Dendritic cell treated with granulocyte-macrophage colony-stimulating factor and Interleukin-4, amounts not matched to agents 40 ng/mL and 50 ng/mL, for 4 days (primary cell): ENCODE results near the gene ABCA12.

Experiments used
- H3K27ac Mint-ChIP-seq: one replicate; pipeline ENCODE4 v1.8.0; 2022; ENCODE audit warnings: mild to moderate bottlenecking, mixed read lengths
- H3K27me3 Mint-ChIP-seq: one replicate; pipeline ENCODE4 v1.8.0; 2022; ENCODE audit warnings: mild to moderate bottlenecking, mixed read lengths
- H3K36me3 Mint-ChIP-seq: one replicate; pipeline ENCODE4 v1.8.0; 2022; ENCODE audit warnings: low read depth, mixed read lengths
- H3K4me1 Mint-ChIP-seq: one replicate; pipeline ENCODE4 v1.8.0; 2022; ENCODE audit warnings: low read depth, mixed read lengths
- H3K4me3 Mint-ChIP-seq: one replicate; pipeline ENCODE4 v1.8.0; 2022; ENCODE audit warnings: mild to moderate bottlenecking, moderate library complexity, mixed read lengths
- H3K9me3 Mint-ChIP-seq: one replicate; pipeline ENCODE4 v1.8.0; 2022; ENCODE audit warnings: mixed read lengths
- intact Hi-C: fragments of 100-400 bp; cut with micrococcal nuclease; formaldehyde crosslinking; loops from one replicate; pipeline ENCODE4 v1.15.0; 2022

ABCA12 gene

GRCh38 chr2:215038421-215038820 is 100.0 kb downstream of the ABCA12 start:
- H3K4me3 Mint-ChIP-seq: no peak overlapping the region
- intact Hi-C loops: no loop called here

GRCh38 chr2:215036314-215036713 is 102.1 kb downstream of the ABCA12 start:
- Mint-ChIP-seq H3K9me3 (no peaks in the 10 kb centered on the region), H3K4me3 (no peak overlapping the region), H3K27me3 (no peaks in the 10 kb centered on the region), H3K4me1 (no peaks in the 10 kb centered on the region), H3K27ac (no peak overlapping the region), H3K36me3 (no peaks in the 10 kb centered on the region)
- intact Hi-C loops: no loop called here

More at GRCh38 chr2:215038421-215038820, 100.0 kb downstream of the ABCA12 start:
- H3K4me1 Mint-ChIP-seq: no peaks in the 10 kb centered on the region
- no peaks in the 10 kb centered on the region for H3K36me3 Mint-ChIP-seq
- H3K9me3 Mint-ChIP-seq: no peaks in the 10 kb centered on the region
- H3K27ac Mint-ChIP-seq: no peak overlapping the region
- H3K27me3 Mint-ChIP-seq: no peaks in the 10 kb centered on the region

- Mint-ChIP-seq H3K9me3 (no peaks in the 10 kb centered on the region), H3K4me3 (no peak overlapping the region), H3K27ac (no peak overlapping the region), H3K4me1 (no peaks in the 10 kb centered on the region), H3K27me3 (no peaks in the 10 kb centered on the region), H3K36me3 (no peaks in the 10 kb centered on the region)
- intact Hi-C loops: no loop called here
Observed at GRCh38 chr2:215034154-215034553, 104.3 kb downstream of the ABCA12 start.

- no peaks in the 10 kb centered on the region for H3K27me3 Mint-ChIP-seq
- no peak overlapping the region for H3K27ac Mint-ChIP-seq
- intact Hi-C loops: no loop called here
- no peak overlapping the region for H3K4me3 Mint-ChIP-seq
- H3K36me3 Mint-ChIP-seq: no peaks in the 10 kb centered on the region
- H3K9me3 Mint-ChIP-seq: no peaks in the 10 kb centered on the region
- no peaks in the 10 kb centered on the region for H3K4me1 Mint-ChIP-seq
Observed at GRCh38 chr2:215032153-215032552, 106.3 kb downstream of the ABCA12 start.

DNA sequence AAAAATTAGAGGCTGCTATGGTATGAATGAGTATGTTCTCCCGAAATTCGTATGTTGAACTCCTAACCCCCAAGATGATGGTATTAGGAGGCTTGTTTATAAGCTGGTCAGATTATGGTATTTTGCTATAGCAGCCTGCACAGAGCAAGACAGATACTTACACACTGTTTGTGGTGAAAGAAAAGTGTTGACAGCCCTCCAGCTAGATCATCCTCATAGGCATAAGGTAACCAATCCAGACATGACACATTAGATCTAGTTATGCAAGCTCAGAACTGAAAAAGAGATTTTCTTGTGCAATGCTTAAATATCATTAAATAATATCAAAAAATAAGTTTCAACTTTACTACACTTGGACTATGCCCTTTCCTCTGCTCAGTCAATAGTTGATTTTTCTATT is 107.1 kb downstream of the ABCA12 start:
- H3K27me3 Mint-ChIP-seq: no peaks in the 10 kb centered on the region
- no peaks in the 10 kb centered on the region for H3K4me1 Mint-ChIP-seq
- no peak overlapping the region for H3K27ac Mint-ChIP-seq
- H3K4me3 Mint-ChIP-seq: no peak overlapping the region
- intact Hi-C loops: no loop called here
- H3K9me3 Mint-ChIP-seq: no peaks in the 10 kb centered on the region
- H3K36me3 Mint-ChIP-seq: no peaks in the 10 kb centered on the region

DNA sequence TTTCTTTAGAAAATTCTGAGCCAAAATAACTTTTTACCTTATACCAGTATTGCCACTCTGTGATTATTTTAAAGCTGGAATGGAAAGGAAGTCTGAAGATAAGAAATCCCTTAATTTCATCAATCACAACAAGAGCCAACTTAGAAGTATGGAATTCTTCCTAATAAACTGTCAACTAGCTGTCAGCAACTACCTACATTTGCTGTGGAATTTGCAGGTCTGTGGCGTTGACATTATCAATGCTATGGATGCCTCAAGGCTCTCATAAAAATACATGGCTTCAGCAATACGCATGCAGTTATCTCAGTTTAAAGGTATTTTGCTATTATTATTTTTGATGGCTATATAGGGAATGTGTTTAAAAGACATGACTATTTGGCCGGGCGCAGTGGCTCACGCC is 108.5 kb downstream of the ABCA12 start:
- Mint-ChIP-seq H3K36me3 (no peaks in the 10 kb centered on the region), H3K4me1 (no peaks in the 10 kb centered on the region), H3K27me3 (no peaks in the 10 kb centered on the region), H3K9me3 (no peaks in the 10 kb centered on the region), H3K27ac (no peak overlapping the region), H3K4me3 (no peak overlapping the region)
- intact Hi-C loops: no loop called here

- H3K27ac Mint-ChIP-seq: no peak overlapping the region
- H3K4me3 Mint-ChIP-seq: no peak overlapping the region
- no peaks in the 10 kb centered on the region for H3K4me1 Mint-ChIP-seq
- no peaks in the 10 kb centered on the region for H3K27me3 Mint-ChIP-seq
- intact Hi-C loops: no loop called here
- no peaks in the 10 kb centered on the region for H3K9me3 Mint-ChIP-seq
- no peaks in the 10 kb centered on the region for H3K36me3 Mint-ChIP-seq
Observed at GRCh38 chr2:215028231-215028630, 110.2 kb downstream of the ABCA12 start.

GRCh38 chr2:215027779-215028178 is 110.6 kb downstream of the ABCA12 start:
- H3K36me3 Mint-ChIP-seq: no peaks in the 10 kb centered on the region
- intact Hi-C loops: no loop called here
- H3K9me3 Mint-ChIP-seq: no peaks in the 10 kb centered on the region
- H3K4me1 Mint-ChIP-seq: no peaks in the 10 kb centered on the region
- no peak overlapping the region for H3K4me3 Mint-ChIP-seq
- H3K27me3 Mint-ChIP-seq: no peaks in the 10 kb centered on the region
- no peak overlapping the region for H3K27ac Mint-ChIP-seq

- intact Hi-C loops: no loop called here
- Mint-ChIP-seq H3K27ac (no peak overlapping the region), H3K36me3 (no peaks in the 10 kb centered on the region), H3K9me3 (no peaks in the 10 kb centered on the region), H3K27me3 (no peaks in the 10 kb centered on the region), H3K4me3 (no peak overlapping the region), H3K4me1 (no peaks in the 10 kb centered on the region)
Observed at GRCh38 chr2:215022910-215023309, 115.5 kb downstream of the ABCA12 start.

- Mint-ChIP-seq H3K27me3 (no peaks in the 10 kb centered on the region), H3K4me1 (no peaks in the 10 kb centered on the region), H3K9me3 (no peaks in the 10 kb centered on the region), H3K36me3 (no peaks in the 10 kb centered on the region), H3K4me3 (no peak overlapping the region), H3K27ac (no peak overlapping the region)
- intact Hi-C loops: no loop called here
Observed at GRCh38 chr2:215022418-215022817, 116.0 kb downstream of the ABCA12 start.

DNA sequence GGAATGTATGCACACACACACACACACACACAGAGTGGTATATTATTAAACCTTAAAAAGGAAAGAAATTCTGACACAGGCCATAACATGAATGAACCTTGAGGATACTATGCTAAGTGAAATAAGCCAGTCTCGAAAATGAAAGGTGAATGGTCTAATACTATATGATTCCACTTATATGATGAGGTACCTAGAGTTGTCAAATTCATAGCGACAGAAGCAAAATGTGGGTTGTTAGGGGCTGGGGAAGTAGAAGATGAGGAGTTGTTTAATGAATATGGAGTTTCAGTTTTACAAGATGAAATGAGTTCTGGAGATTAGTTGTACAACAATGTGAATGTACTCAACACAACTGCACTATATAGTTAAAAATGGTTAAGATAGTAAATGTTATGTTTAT is 118.1 kb downstream of the ABCA12 start:
- Mint-ChIP-seq H3K27ac (no peak overlapping the region), H3K9me3 (no peaks in the 10 kb centered on the region), H3K27me3 (no peaks in the 10 kb centered on the region), H3K4me1 (no peaks in the 10 kb centered on the region), H3K36me3 (no peaks in the 10 kb centered on the region), H3K4me3 (no peak overlapping the region)
- intact Hi-C loops: no loop called here

DNA sequence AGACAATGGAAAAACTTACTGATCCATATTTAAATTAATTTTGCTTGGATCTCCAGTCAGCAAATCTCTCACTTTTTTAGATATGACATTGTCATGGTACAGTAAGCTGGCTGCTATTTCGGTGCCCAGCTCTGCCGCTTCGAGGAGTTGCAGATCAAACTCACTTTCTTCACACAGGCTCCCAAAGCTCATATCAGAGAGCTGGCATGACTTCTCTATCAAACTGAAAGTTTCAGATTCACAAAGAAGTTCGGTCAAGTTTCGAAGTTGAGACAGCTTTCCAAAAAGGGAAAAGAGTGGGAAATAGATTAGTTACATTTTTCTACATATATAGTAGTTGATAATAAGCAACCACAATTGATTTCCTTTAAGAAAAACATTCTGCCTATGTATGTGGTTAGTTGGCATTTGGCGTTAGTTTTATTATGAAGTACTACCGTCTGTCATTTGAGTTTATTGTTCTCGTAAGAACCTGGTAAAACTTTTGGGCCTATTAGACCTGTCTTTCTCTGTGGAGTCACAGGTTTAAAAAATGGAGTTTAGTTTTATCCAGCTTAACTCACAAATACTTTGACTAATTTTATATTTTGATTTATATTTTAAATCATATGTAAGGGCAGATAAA is 118.8 kb downstream of the ABCA12 start:
- H3K4me3 Mint-ChIP-seq: no peak overlapping the region

GRCh38 chr2:215019085-215019484 is 119.3 kb downstream of the ABCA12 start:
- intact Hi-C loops: no loop called here
- Mint-ChIP-seq H3K4me3 (no peak overlapping the region), H3K27me3 (no peaks in the 10 kb centered on the region), H3K9me3 (no peaks in the 10 kb centered on the region), H3K27ac (no peak overlapping the region), H3K4me1 (no peaks in the 10 kb centered on the region), H3K36me3 (no peaks in the 10 kb centered on the region)

More for the DNA sequence above, 118.8 kb downstream of the ABCA12 start:
- H3K27me3 Mint-ChIP-seq: no peaks in the 10 kb centered on the region
- H3K9me3 Mint-ChIP-seq: no peaks in the 10 kb centered on the region
- intact Hi-C loops: no loop called here
- no peak overlapping the region for H3K27ac Mint-ChIP-seq
- no peaks in the 10 kb centered on the region for H3K4me1 Mint-ChIP-seq
- no peaks in the 10 kb centered on the region for H3K36me3 Mint-ChIP-seq

DNA sequence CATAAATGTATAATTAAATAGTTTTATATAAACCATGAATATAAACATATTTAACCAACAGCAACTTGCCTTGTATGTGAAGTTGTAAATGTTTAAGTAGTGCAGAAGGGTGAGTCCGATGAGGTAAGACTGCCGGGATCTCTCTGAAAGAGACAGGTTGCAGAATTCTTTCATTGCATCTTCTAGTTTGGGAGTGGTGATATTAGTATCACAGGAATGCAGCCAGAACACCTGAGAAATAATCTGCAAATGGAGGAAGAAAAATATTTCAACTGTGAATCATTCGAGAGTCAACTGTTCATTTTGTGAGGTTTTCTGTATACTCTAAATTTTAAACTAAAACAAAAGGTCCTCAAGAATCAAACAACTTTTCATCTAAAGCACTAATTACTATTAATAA is 123.0 kb downstream of the ABCA12 start:
- H3K36me3 Mint-ChIP-seq: no peaks in the 10 kb centered on the region

GRCh38 chr2:215010390-215010789 is 128.0 kb downstream of the ABCA12 start:
- H3K27me3 Mint-ChIP-seq: no peaks in the 10 kb centered on the region
- no peak overlapping the region for H3K4me3 Mint-ChIP-seq
- no peaks in the 10 kb centered on the region for H3K9me3 Mint-ChIP-seq
- no peaks in the 10 kb centered on the region for H3K36me3 Mint-ChIP-seq
- no peaks in the 10 kb centered on the region for H3K4me1 Mint-ChIP-seq
- intact Hi-C loops: no loop called here
- H3K27ac Mint-ChIP-seq: no peak overlapping the region

More for the DNA sequence above, 123.0 kb downstream of the ABCA12 start:
- H3K4me1 Mint-ChIP-seq: no peaks in the 10 kb centered on the region
- intact Hi-C loops: no loop called here
- no peak overlapping the region for H3K4me3 Mint-ChIP-seq
- no peaks in the 10 kb centered on the region for H3K9me3 Mint-ChIP-seq
- no peaks in the 10 kb centered on the region for H3K27me3 Mint-ChIP-seq
- H3K27ac Mint-ChIP-seq: no peak overlapping the region
